Mammary epithelial cell (primary cell): ENCODE results near the gene MAGI3.

Experiments
- EZH2 ChIP-seq: IDR thresholded peaks from 2 replicates; pipeline ENCODE4 v1.6.1; 2012; ENCODE audit warnings: low read length, inconsistent platforms, borderline replicate concordance
- TF ChIP-seq, protein P1 (sequence below), 2 donors: IDR thresholded peaks in 1 of 2; conservative IDR thresholded peaks in 1 of 2; 2 replicates each; pipeline ENCODE4 v1.5.1; 2011 to 2012; ENCODE audit warnings: inconsistent platforms in 2 of 2, low read length in 2 of 2, mild to moderate bottlenecking in 2 of 2, control low read depth in 1 of 2, low read depth in 1 of 2; ENCODE audit not compliant: insufficient read depth in 1 of 2; ENCODE audit errors: extremely low read depth in 1 of 2

DNA sequence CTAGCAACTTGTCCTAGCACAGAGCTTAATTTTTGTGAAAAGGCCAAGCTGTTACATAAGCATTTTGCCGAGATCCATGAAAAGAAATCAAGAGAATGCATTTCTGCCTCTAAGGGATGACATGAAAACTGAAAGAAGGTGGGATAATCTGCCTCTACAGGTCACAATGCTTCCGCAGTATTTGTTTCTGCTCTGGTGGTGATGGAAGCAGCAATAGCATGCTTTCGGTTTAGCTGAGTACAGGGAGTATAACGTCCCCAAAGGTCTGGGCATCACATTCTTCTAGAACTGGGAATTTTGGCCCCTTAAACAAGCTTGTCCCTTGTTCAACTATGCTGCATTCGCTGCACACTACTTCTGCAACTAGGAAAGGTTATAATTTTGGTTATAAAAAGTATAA is 14.4 kb upstream of the MAGI3 start:
- TF ChIP-seq EZH2 = no peak
- TF ChIP-seq, protein P1, sequence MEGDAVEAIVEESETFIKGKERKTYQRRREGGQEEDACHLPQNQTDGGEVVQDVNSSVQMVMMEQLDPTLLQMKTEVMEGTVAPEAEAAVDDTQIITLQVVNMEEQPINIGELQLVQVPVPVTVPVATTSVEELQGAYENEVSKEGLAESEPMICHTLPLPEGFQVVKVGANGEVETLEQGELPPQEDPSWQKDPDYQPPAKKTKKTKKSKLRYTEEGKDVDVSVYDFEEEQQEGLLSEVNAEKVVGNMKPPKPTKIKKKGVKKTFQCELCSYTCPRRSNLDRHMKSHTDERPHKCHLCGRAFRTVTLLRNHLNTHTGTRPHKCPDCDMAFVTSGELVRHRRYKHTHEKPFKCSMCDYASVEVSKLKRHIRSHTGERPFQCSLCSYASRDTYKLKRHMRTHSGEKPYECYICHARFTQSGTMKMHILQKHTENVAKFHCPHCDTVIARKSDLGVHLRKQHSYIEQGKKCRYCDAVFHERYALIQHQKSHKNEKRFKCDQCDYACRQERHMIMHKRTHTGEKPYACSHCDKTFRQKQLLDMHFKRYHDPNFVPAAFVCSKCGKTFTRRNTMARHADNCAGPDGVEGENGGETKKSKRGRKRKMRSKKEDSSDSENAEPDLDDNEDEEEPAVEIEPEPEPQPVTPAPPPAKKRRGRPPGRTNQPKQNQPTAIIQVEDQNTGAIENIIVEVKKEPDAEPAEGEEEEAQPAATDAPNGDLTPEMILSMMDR (conservative IDR thresholded peaks at IDR 0.05 in 1 of 2, IDR thresholded peaks at IDR 0.05 in 1 of 2; ENCODE audit: extremely low read depth in 1 of 2, insufficient read depth in 1 of 2, low read depth in 1 of 2, low read length in 2 of 2) = no peak
